ENCODE measurements around the gene ZNF232. TPM values are rescaled to one million over a fixed set of nuclear protein-coding genes. Genes with fewer than 3 reads are reported as not detected.
"Not testable (repeated sequence)": the region's sequence is repeated elsewhere in the genome, so short reads cannot be mapped to it uniquely, and the experiment has no call there.

Gene ZNF232
- total RNA-seq, 1 donor from 2014 or later = 11.4 TPM

- no peak overlapping the region for H3K4me3 ChIP-seq
- H3K27me3 ChIP-seq (ENCODE audit: low read depth) = peaks cover 4% of the 10 kb centered on the region
- no peak for DNase-seq
- H3K4me1 ChIP-seq = peaks cover 10% of the 10 kb centered on the region
- peaks cover 26% of the 10 kb centered on the region for H3K36me3 ChIP-seq
- H3K27ac ChIP-seq = no peak overlapping the region
- TF ChIP-seq CTCF (IDR thresholded peaks at IDR 0.05) = no peak
- peaks cover 96% of the 10 kb centered on the region for H3K9me3 ChIP-seq
- intact Hi-C loops (cut with DNase I) = no loop called here
- no peak for ATAC-seq
These were observed 19.3 kb downstream of the ZNF232 start for GRCh38 chr17:5092218-5093010.

- TF ChIP-seq CTCF (IDR thresholded peaks at IDR 0.05) = no peak
- DNase-seq (no peak), ATAC-seq (no peak)
- intact Hi-C loops (cut with DNase I) = no loop called here
- Histone ChIP-seq H3K27me3 (ENCODE audit: low read depth) (no peaks in the 10 kb centered on the region), H3K4me1 (peaks cover 16% of the 10 kb centered on the region), H3K36me3 (no peaks in the 10 kb centered on the region), H3K4me3 (no peak overlapping the region), H3K9me3 (peaks cover 17% of the 10 kb centered on the region), H3K27ac (no peak overlapping the region)
These were observed 31.1 kb downstream of the ZNF232 start for GRCh38 chr17:5080591-5080990.

- peak within 1 kb of the TSS; percentile 88 for H3K4me3 ChIP-seq
- H3K27me3 ChIP-seq (ENCODE audit: low read depth) = no peaks in the 10 kb centered on the region
- no peaks in the 10 kb centered on the region for H3K36me3 ChIP-seq
- H3K27ac ChIP-seq = peak within 1 kb of the TSS; percentile 88
- intact Hi-C loops (cut with DNase I) = no loop called here
- ATAC-seq (peak; percentile 98 to 99), DNase-seq (peak; percentile 93)
- H3K9me3 ChIP-seq = no peaks in the 10 kb centered on the region
- no peak for TF ChIP-seq CTCF (IDR thresholded peaks at IDR 0.05)
- peaks cover 16% of the 10 kb centered on the region for H3K4me1 ChIP-seq
These were observed 33.3 kb downstream of the ZNF232 start, which contains the start of gene ZFP3 for GRCh38 chr17:5078106-5079028. TSS of gene ZFP3 (plus strand) at chr17:5078467. CDS start at chr17:5091505, 13,038 bp downstream.

- H3K27me3 ChIP-seq (ENCODE audit: low read depth) = no peaks in the 10 kb centered on the region
- peaks cover 16% of the 10 kb centered on the region for H3K4me1 ChIP-seq
- no peak for DNase-seq
- ATAC-seq = peak in 1 of 2 donors; percentile 46
- H3K36me3 ChIP-seq = no peaks in the 10 kb centered on the region
- TF ChIP-seq CTCF (IDR thresholded peaks at IDR 0.05) = no peak
- H3K9me3 ChIP-seq = no peaks in the 10 kb centered on the region
- intact Hi-C loops (cut with DNase I) = no loop called here
- peak overlapping the region; percentile 88 for H3K27ac ChIP-seq
- peak overlapping the region; percentile 88 for H3K4me3 ChIP-seq
These were observed 33.9 kb downstream of the ZNF232 start for GRCh38 chr17:5077781-5078105.

GRCh38 chr17:5077275-5077674, 34.4 kb downstream of the ZNF232 start:
- H3K27me3 ChIP-seq (ENCODE audit: low read depth); DNase-seq; H3K9me3 ChIP-seq; H3K36me3 ChIP-seq; ATAC-seq; intact Hi-C loops (cut with DNase I): not testable (repeated sequence)
- peaks cover 16% of the 10 kb centered on the region for H3K4me1 ChIP-seq
- peak overlapping the region; percentile 88 for H3K27ac ChIP-seq
- H3K4me3 ChIP-seq = peak overlapping the region; percentile 88

GRCh38 chr17:5075472-5075871, 36.2 kb downstream of the ZNF232 start:
- H3K36me3 ChIP-seq; H3K27me3 ChIP-seq (ENCODE audit: low read depth); ATAC-seq; H3K27ac ChIP-seq; H3K9me3 ChIP-seq; H3K4me3 ChIP-seq; intact Hi-C loops (cut with DNase I); DNase-seq: not testable (repeated sequence)
- peaks cover 16% of the 10 kb centered on the region for H3K4me1 ChIP-seq

Data from lower lobe of right lung (tissue), 2 donors.